Measurements from ENCODE around the gene DCLK3.

Gene DCLK3

GRCh38 chr3:36669764-36670163 lies 94.6 kb downstream of the DCLK3 start:
- H3K4me3 ChIP-seq (ENCODE audit: low read length): no peak overlapping the region
- H3K36me3 ChIP-seq (replicated peaks; ENCODE audit: insufficient read depth, low read length): no peaks in the 10 kb centered on the region
- no peak overlapping the region for H2AFZ ChIP-seq (ENCODE audit: low read length)
- no peaks in the 10 kb centered on the region for H3K9me3 ChIP-seq (replicated peaks; ENCODE audit: insufficient read depth, low read length)
- H3K79me2 ChIP-seq (ENCODE audit: low read length): no peaks in the 10 kb centered on the region
- H3K27me3 ChIP-seq (replicated peaks; ENCODE audit: insufficient read depth, low read length): no peaks in the 10 kb centered on the region
- H3K27ac ChIP-seq (ENCODE audit: low read length): no peak overlapping the region
- no peak overlapping the region for H3K4me2 ChIP-seq (ENCODE audit: low read depth, low read length)
- no peaks in the 10 kb centered on the region for H3K4me1 ChIP-seq (ENCODE audit: low read length)
- no peak overlapping the region for H3K9ac ChIP-seq (ENCODE audit: low read length)
- H3F3A ChIP-seq (ENCODE audit: insufficient read depth, low read length): no peaks in the 10 kb centered on the region
- no peak for DNase-seq
- no peaks in the 10 kb centered on the region for H3K9me2 ChIP-seq (replicated peaks; ENCODE audit: insufficient read depth, low read length)
- TF ChIP-seq EZH2 (optimal IDR thresholded peaks at IDR 0.05; ENCODE audit: low read depth, low read length): no peak
- no peaks in the 10 kb centered on the region for H4K20me1 ChIP-seq (ENCODE audit: insufficient read depth, low read length)

GRCh38 chr3:36666166-36666565 lies 98.2 kb downstream of the DCLK3 start:
- H3K9ac ChIP-seq (ENCODE audit: low read length): no peak overlapping the region
- no peaks in the 10 kb centered on the region for H3K4me1 ChIP-seq (ENCODE audit: low read length)
- no peaks in the 10 kb centered on the region for H3K9me2 ChIP-seq (replicated peaks; ENCODE audit: insufficient read depth, low read length)
- H3K4me3 ChIP-seq (ENCODE audit: low read length): no peak overlapping the region
- H3K27ac ChIP-seq (ENCODE audit: low read length): no peak overlapping the region
- no peaks in the 10 kb centered on the region for H3K79me2 ChIP-seq (ENCODE audit: low read length)
- H3K36me3 ChIP-seq (replicated peaks; ENCODE audit: insufficient read depth, low read length): no peaks in the 10 kb centered on the region
- no peaks in the 10 kb centered on the region for H3K9me3 ChIP-seq (replicated peaks; ENCODE audit: insufficient read depth, low read length)
- no peaks in the 10 kb centered on the region for H3K27me3 ChIP-seq (replicated peaks; ENCODE audit: insufficient read depth, low read length)
- no peak overlapping the region for H2AFZ ChIP-seq (ENCODE audit: low read length)
- no peak for TF ChIP-seq EZH2phosphoT487 (IDR thresholded peaks at IDR 0.05; ENCODE audit: low read length)
- no peak for TF ChIP-seq CTCF (IDR thresholded peaks at IDR 0.05; ENCODE audit: low read length)
- no peak for TF ChIP-seq EZH2 (optimal IDR thresholded peaks at IDR 0.05; ENCODE audit: low read depth, low read length)
- H3K4me2 ChIP-seq (ENCODE audit: low read depth, low read length): no peak overlapping the region
- H3F3A ChIP-seq (ENCODE audit: insufficient read depth, low read length): no peaks in the 10 kb centered on the region
- no peaks in the 10 kb centered on the region for H4K20me1 ChIP-seq (ENCODE audit: insufficient read depth, low read length)
- DNase-seq: no peak

- Histone ChIP-seq H3K9ac (ENCODE audit: low read length) (no peak overlapping the region), H2AFZ (ENCODE audit: low read length) (no peak overlapping the region), H3K79me2 (ENCODE audit: low read length) (no peaks in the 10 kb centered on the region), H3K4me2 (ENCODE audit: low read depth, low read length) (no peak overlapping the region), H3K4me1 (ENCODE audit: low read length) (no peaks in the 10 kb centered on the region), H3K9me2 (replicated peaks; ENCODE audit: insufficient read depth, low read length) (no peaks in the 10 kb centered on the region), H3K27me3 (replicated peaks; ENCODE audit: insufficient read depth, low read length) (no peaks in the 10 kb centered on the region), H4K20me1 (ENCODE audit: insufficient read depth, low read length) (no peaks in the 10 kb centered on the region), H3F3A (ENCODE audit: insufficient read depth, low read length) (no peaks in the 10 kb centered on the region), H3K9me3 (replicated peaks; ENCODE audit: insufficient read depth, low read length) (no peaks in the 10 kb centered on the region), H3K27ac (ENCODE audit: low read length) (no peak overlapping the region), H3K4me3 (ENCODE audit: low read length) (no peak overlapping the region), H3K36me3 (replicated peaks; ENCODE audit: insufficient read depth, low read length) (no peaks in the 10 kb centered on the region)
- TF ChIP-seq EZH2phosphoT487 (IDR thresholded peaks at IDR 0.05; ENCODE audit: low read length) (no peak), CTCF (IDR thresholded peaks at IDR 0.05; ENCODE audit: low read length) (no peak), EZH2 (optimal IDR thresholded peaks at IDR 0.05; ENCODE audit: low read depth, low read length) (no peak)
- DNase-seq: no peak
Observed at GRCh38 chr3:36663666-36664291, 100.6 kb downstream of the DCLK3 start.

- no peak overlapping the region for H2AFZ ChIP-seq (ENCODE audit: low read length)
- no peak for DNase-seq
- H3K36me3 ChIP-seq (replicated peaks; ENCODE audit: insufficient read depth, low read length): no peaks in the 10 kb centered on the region
- H3F3A ChIP-seq (ENCODE audit: insufficient read depth, low read length): no peaks in the 10 kb centered on the region
- H4K20me1 ChIP-seq (ENCODE audit: insufficient read depth, low read length): no peaks in the 10 kb centered on the region
- no peak overlapping the region for H3K9ac ChIP-seq (ENCODE audit: low read length)
- no peaks in the 10 kb centered on the region for H3K9me2 ChIP-seq (replicated peaks; ENCODE audit: insufficient read depth, low read length)
- no peak overlapping the region for H3K4me2 ChIP-seq (ENCODE audit: low read depth, low read length)
- H3K4me3 ChIP-seq (ENCODE audit: low read length): no peak overlapping the region
- no peak overlapping the region for H3K27ac ChIP-seq (ENCODE audit: low read length)
- no peaks in the 10 kb centered on the region for H3K9me3 ChIP-seq (replicated peaks; ENCODE audit: insufficient read depth, low read length)
- H3K4me1 ChIP-seq (ENCODE audit: low read length): no peaks in the 10 kb centered on the region
- TF ChIP-seq CTCF (IDR thresholded peaks at IDR 0.05; ENCODE audit: low read length): no peak
- no peak for TF ChIP-seq EZH2 (optimal IDR thresholded peaks at IDR 0.05; ENCODE audit: low read depth, low read length)
- TF ChIP-seq EZH2phosphoT487 (IDR thresholded peaks at IDR 0.05; ENCODE audit: low read length): no peak
- no peaks in the 10 kb centered on the region for H3K27me3 ChIP-seq (replicated peaks; ENCODE audit: insufficient read depth, low read length)
- no peaks in the 10 kb centered on the region for H3K79me2 ChIP-seq (ENCODE audit: low read length)
Observed at GRCh38 chr3:36662626-36663025, 101.7 kb downstream of the DCLK3 start.

Data from MM.1S (cell line).